Fibroblast of lung (primary cell): ENCODE data around the gene CCL25.

Experiments
- EZH2 ChIP-seq: IDR thresholded peaks from 2 replicates; pipeline ENCODE4 v1.5.1; 2012; ENCODE audit warnings: low read length, control low read depth, mild to moderate bottlenecking; ENCODE audit errors: missing control alignments
- TF ChIP-seq, protein P1 (sequence below), 2 donors: IDR thresholded peaks in 1 of 2; conservative IDR thresholded peaks in 1 of 2; 1 replicate in 1 of 2; 2 replicates in 1 of 2; pipeline ENCODE4 v1.5.1; 2011 to 2012; ENCODE audit warnings: low read length in 2 of 2, control low read depth in 1 of 2, inconsistent platforms in 1 of 2, low read depth in 1 of 2, mild to moderate bottlenecking in 1 of 2

GRCh38 chr19:8044018-8044417 lies 8.5 kb upstream of the CCL25 start:
- TF ChIP-seq, protein P1, sequence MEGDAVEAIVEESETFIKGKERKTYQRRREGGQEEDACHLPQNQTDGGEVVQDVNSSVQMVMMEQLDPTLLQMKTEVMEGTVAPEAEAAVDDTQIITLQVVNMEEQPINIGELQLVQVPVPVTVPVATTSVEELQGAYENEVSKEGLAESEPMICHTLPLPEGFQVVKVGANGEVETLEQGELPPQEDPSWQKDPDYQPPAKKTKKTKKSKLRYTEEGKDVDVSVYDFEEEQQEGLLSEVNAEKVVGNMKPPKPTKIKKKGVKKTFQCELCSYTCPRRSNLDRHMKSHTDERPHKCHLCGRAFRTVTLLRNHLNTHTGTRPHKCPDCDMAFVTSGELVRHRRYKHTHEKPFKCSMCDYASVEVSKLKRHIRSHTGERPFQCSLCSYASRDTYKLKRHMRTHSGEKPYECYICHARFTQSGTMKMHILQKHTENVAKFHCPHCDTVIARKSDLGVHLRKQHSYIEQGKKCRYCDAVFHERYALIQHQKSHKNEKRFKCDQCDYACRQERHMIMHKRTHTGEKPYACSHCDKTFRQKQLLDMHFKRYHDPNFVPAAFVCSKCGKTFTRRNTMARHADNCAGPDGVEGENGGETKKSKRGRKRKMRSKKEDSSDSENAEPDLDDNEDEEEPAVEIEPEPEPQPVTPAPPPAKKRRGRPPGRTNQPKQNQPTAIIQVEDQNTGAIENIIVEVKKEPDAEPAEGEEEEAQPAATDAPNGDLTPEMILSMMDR (conservative IDR thresholded peaks at IDR 0.05 in 1 of 2, IDR thresholded peaks at IDR 0.05 in 1 of 2; ENCODE audit: low read depth in 1 of 2, low read length in 2 of 2): no peak
- TF ChIP-seq EZH2: no peak
